Stimulated activated CD4-positive, alpha-beta T cell treated with anti-CD3 and anti-CD28 coated beads, Interleukin-1b, Interleukin-23, amount 100 ng/mL, for 4 hours (primary cell): ENCODE results near the gene UNC13A.

Experiments used
- DNase-seq, 2 donors: peaks; one replicate each; pipeline ENCODE4 v3.0.0-alpha.2; 2020; ENCODE audit warnings: low read depth in 2 of 2

The UNC13A gene

GRCh38 chr19:17687857-17688784, at the start of gene UNC13A:
Gene UNC13A, minus strand, starts transcription at chr19:17688354. Its CDS starts 155 bp downstream, at chr19:17688199.
- DNase-seq: peak in 1 of 2 donors; percentile 37

GRCh38 chr19:17737690-17738153, 49.6 kb upstream of the UNC13A start:
- no peak for DNase-seq

GRCh38 chr19:17735410-17735809, 47.3 kb upstream of the UNC13A start:
- no peak for DNase-seq

- DNase-seq: no peak
These were observed 46.0 kb upstream of the UNC13A start for GRCh38 chr19:17734146-17734545.

- no peak for DNase-seq
These were observed 45.0 kb upstream of the UNC13A start for GRCh38 chr19:17733127-17733526.

- DNase-seq: no peak
These were observed 39.7 kb upstream of the UNC13A start for GRCh38 chr19:17727843-17728242.

GRCh38 chr19:17726964-17727773, 39.0 kb upstream of the UNC13A start:
- no peak for DNase-seq

GRCh38 chr19:17726136-17726741, 38.1 kb upstream of the UNC13A start:
- DNase-seq: no peak

GRCh38 chr19:17725422-17726078, 37.4 kb upstream of the UNC13A start:
- no peak for DNase-seq

GRCh38 chr19:17724655-17725054, 36.5 kb upstream of the UNC13A start:
- no peak for DNase-seq

- no peak for DNase-seq
These were observed 34.6 kb upstream of the UNC13A start for GRCh38 chr19:17722655-17723240.

GRCh38 chr19:17721821-17722220, 33.7 kb upstream of the UNC13A start:
- DNase-seq: no peak

- no peak for DNase-seq
These were observed 33.0 kb upstream of the UNC13A start for GRCh38 chr19:17721111-17721628.

- no peak for DNase-seq
These were observed 32.3 kb upstream of the UNC13A start for GRCh38 chr19:17720440-17720839.

GRCh38 chr19:17719730-17720400, 31.7 kb upstream of the UNC13A start:
- DNase-seq: peak; percentile 41 to 53

GRCh38 chr19:17718947-17719711, 31.0 kb upstream of the UNC13A start, which contains the start of gene MAP1S:
Gene MAP1S, plus strand, starts transcription at chr19:17719480. Its CDS starts 23 bp downstream, at chr19:17719503.
- DNase-seq: peak; percentile 48 to 65

GRCh38 chr19:17718550-17718946, 30.4 kb upstream of the UNC13A start:
- no peak for DNase-seq

- DNase-seq: no peak
These were observed 28.3 kb upstream of the UNC13A start for GRCh38 chr19:17716309-17716929.

- no peak for DNase-seq
These were observed 23.7 kb upstream of the UNC13A start for GRCh38 chr19:17711851-17712250.
